ENCODE results near the gene CPED1.

Gene CPED1

DNA sequence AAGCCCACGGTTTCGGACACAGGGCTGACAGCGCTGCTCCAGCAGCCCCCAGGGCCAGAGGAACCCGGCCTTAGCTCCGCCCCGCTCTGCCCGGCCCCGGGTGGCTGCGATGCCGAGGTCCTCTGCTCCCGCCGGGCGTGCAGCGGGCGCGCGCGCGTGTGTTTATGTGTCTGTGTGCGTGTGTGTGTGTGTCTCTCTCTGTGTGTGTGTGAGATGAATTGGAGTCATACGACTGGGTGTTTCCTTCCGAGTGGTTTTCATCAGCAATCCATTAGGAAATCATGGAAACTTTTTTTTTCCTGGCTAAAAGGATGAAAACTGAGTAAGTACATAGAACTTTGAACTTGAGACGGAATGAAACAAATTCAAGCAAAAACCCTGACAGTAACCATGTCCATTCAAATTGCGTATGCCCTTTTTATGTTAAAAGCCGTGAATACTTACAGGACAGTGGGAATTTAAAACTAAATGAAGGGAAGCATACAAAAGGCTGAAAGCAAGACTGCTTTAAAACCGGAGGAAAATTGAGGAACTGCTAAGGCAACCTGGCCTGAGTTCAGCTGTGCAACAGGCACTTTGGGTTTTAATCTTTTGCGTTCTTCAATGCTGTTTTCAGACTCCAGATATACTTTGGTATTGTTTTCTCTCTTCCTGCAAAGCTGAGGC is at the start of gene CPED1:
Gene CPED1 (plus strand): TSS at position 121 of the 666 bp plus-strand sequence. CDS start 911 bp downstream, outside the sequence.
- peak; percentile 12 for DNase-seq

DNA sequence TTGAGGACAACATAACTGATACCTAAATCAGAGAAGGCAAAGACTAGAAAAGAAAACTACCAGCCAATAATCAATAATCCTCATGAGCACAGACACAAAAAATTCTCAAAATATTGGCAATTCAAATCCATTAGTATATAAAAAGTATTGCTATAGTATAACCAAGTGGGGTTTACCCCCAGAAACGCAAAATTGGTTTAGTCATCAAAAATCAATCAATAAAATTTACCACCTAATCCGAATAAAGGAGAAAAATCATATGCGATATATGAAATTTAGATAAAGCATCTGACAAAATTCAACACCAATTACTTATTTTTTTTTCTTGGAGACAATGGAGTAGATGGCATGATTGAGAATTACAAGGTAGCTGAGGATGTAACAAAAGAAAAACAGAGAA is 49.2 kb upstream of the CPED1 start:
- no peak for DNase-seq

DNA sequence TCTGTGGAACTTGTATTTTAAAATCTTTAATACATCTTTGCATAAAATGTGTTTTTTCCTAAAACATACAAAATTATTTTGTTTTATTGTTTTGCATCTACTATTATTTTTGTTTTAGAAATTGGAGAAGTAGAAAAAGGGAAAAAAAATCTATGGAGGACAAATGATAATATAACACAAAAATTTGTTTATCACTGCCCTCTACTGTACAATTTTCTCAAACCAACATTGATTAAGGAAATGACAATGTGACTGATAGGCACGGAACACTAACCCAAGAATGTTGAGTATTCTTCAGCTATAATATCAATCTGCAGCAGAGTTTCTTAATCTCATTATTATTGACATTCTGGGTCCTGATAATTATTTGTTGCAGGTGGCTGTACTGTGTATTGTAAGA is 47.4 kb upstream of the CPED1 start:
- no peak for DNase-seq

DNA sequence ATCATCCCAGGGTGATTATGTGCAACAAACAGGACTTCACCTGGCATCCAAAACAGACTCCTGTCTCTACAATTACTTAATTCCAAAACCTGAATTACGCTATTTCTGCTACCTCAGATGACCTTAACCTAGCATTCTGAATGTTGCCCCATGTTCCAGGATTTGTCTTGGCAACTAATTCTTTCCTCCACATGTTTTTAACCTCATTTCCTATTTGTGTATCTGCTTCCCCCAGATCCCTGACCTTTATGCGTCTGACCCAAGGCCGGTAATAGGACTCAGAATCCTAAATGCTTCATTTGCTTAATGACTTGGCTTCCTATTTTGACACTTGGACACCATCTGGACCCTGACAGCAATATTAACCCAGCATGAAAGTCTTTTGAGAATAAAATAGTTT is 46.7 kb upstream of the CPED1 start:
- DNase-seq, result no peak

DNA sequence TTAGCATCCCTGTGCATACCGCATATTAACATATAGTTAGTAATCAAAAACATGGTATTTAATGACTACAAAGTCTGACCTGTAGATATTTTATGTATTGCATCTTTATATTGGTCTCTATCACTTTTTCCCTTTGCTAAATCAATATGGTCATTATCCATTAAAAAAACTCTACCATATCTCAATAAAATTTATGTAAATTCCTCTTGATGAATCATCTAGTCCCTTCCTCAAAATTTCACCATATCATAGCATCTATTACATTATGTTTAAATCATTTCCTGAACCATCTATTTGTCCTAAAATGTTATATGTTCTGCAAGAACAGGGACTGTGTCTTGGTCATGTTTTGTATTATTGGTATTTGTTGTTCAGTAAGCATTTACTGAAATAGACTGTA is 45.6 kb upstream of the CPED1 start:
- no peak for DNase-seq

DNA sequence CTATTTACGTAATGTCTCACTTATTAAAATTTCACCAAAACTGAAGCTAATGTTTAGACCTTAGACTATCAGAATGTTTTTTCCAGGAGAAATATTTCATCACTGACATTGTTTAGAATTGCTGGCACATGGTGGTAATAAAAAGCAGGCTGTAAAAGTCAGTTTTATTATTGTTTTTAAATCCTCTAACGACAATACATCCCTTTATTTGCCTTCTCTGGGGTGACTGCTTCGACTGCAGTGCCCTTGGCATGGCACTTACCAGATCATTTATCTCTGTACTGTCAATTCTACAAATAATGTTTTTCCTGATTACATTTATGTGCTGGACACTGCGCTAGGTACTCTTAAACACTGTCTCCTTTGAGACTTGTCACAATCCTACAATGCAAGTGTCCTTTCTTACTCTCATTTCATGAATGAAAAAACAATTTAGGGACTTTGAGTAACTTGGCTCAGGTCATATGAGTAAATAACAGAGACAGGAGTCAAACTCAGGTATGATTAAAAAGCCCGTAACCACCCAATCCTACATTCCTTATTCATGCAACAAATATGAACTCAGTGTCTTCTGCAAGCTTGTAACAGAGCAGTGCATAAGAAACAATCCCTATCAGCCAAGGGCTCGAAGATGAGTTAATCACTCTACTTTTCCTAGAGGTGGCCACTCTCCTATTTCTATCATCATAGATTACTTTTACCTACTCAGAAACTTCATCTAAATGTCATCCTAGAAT is 43.5 kb upstream of the CPED1 start:
- DNase-seq, result no peak

DNA sequence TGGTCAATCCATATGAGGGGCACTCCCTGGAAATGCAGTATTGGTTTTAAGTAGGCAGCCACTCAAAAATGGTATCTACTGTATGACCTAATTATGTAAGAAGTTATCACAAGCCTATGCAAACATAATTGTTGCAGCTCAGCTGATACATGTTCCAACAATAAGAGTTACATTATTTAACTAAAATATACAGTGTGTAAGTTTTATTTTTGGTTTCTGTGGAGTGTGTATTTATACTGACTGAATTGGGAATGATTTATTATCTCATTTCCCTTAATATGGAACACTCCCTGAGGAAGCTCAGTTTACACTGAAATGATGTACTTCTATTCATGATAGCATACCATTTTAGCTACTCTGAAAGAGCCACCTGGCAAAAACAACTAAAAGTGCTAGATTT is 40.5 kb upstream of the CPED1 start:
- no peak for DNase-seq

DNA sequence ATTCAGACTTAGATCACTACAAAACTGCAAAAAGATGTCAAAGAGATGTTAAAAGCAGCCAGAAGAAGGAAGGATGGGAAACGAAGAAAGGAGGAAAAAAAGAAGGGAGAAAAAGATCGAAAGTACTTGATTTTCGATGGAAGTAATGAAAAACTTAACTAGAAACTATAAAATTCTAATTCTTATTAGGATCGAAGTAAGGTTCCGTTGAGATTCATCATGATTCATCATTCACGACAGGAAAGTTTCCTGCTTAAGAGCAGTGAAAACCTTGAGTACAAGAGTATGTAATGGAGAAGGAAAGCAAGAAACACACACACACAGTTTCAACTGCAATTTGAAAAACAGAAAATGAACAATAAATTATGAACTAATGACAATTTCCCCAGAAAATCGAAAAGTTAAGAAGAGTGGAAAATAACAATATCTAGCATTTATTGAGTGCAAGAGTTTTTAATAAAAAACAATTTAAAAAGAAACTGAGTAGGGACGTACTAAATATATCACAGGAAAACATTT is 39.1 kb upstream of the CPED1 start:
- no peak for DNase-seq

DNA sequence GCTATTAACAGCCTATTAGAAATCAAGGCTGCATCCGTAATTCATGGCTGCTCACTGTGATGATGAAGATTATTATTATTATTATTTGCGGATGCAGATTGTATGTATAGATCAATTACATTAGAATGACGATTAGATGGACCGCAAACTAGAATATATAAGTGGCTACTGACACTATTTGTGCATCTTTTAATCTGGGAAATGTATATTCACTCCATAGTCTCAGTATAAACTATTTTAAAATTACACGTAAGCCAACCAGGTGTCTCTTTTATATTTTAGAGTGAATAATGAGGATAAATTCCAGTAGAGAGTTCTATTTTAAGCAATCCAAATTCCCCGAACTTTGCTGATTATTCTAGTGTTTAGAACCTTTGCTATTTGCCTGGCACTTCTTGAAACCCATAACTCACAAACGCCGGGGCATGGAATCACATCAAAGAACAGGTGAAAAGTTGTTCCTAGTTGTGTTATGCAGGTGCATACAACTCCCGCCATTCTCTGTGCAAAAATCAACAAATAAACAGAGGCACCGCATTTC is 38.4 kb upstream of the CPED1 start:
- DNase-seq, result no peak

DNA sequence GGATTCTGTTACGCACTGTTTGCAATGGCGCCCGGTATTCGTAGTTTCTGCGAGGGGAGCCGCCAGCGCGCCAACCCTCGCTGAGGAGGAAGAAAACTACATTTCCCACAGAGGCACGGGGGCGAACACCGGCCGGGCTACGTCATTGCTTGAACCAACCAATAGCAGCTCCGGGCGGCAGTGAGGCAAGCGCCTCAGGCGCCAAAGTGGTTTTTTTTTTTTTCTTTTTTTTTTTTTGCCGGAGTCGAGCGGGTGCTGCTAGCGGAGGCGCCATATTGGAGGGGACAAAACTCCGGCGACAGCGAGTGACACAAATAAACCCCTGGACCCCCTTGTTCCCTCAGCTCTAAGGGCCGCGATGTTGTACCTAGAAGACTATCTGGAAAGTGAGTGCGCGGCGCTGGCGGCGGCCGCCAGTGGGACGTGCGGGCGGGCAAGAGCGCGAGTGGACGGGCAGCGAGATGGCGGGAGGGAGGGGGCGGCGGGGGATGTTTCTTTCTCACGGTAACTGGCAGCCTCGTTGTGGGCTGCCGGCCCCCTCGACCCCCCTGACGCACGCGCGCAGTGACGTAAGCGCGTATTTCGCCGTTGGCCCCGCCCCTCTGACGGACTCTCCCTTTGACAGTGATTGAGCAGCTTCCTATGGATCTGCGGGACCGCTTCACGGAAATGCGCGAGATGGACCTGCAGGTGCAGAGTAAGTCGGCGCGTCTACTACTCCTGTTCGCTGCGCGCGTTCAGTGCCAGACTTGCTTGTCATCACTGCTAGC is 37.8 kb upstream of the CPED1 start, which contains the start of gene ING3:
Gene ING3 (plus strand): TSS at position 239 of the 770 bp plus-strand sequence. CDS start 120 bp downstream, at position 359.
- peak; percentile 96 for DNase-seq

DNA sequence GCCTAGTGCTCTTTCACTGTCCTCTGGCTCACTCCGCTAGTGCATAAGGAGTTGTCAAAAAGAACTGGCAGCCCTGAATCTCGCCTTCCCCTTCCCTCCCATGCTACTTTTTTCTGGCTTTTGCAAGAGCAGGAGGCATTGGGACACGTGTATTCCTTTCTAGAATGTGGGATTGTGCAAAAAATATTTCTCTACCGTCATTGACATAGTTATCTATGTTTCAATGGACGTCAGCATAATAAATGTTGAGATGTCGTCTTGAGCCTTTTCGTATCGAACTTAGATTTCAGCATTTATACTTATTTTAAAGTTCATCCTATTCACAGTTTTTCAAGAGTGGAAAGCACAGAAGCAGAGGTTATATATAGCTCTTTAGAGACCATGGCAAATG is 37.2 kb upstream of the CPED1 start:
- DNase-seq, result no peak

DNA sequence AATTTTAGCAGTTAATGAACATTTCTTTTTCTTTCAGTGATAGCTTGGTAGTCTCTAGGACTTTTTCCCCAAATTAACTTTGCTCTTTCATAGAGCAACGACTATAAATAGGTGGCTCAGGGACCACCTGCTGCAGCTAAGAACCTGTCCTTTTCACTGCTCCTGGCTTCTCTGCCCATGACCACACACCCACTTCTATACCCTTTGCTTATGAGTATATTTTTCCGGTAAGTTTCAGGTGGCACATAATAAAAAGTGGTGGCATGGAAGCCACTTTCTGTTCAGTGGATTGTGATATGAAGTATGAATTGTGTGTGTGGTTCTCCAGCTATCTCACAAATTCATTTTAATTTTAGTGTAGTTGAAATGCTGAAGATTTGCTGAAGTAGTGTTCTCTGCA is 36.7 kb upstream of the CPED1 start:
- no peak for DNase-seq

DNA sequence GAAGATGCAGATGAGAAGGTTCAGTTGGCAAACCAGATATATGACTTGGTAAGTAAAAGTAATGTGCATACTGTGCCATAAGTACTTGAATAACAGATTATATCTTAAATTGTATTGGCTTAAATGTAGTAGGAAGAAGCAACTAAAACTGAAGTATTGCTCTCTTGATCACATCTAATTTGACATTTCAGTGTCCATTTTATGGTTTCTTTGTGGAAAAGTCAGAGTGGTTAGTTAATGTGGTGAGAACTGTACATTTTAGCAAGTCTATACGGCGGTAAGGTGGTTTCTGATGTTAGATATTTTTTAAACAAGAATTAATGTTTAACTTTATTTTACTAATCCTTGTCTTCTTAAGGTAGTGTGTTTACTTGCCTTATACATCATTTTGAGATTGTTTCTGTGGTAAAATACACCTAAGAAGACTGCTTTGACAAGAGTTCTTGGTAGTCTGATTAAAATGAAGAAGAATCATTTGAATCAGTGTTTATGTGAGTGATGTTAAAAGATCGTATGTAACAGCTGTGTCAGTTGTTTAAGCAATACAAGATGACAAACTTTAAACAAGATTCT is 32.8 kb upstream of the CPED1 start:
- no peak for DNase-seq

DNA sequence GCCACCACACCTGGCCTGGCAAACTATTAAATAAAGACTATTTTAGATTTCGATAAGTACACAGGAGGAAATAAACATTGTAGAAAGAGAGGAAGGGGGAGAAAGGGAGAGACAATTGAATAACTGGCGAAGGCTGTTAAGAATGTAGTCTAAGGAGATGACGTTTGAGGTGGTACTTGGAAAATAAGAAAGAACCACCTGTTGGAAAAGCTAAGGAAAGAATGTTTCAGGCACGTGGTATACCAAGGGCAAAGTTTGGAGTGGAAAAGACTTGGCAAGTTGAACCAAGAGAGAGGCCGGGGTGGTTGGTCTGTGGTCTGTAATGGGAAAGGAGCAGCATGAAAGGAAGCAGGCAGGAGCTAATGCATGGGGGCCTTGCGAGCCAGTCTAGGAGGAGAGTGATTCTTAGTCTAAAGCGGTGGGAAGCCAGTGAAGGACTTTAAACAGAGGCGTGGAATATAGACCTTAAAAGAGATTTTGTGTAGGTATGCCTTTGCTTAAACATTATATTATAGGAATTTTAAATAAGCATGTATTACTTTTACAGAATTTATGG is 28.5 kb upstream of the CPED1 start:
- DNase-seq, result no peak

DNA sequence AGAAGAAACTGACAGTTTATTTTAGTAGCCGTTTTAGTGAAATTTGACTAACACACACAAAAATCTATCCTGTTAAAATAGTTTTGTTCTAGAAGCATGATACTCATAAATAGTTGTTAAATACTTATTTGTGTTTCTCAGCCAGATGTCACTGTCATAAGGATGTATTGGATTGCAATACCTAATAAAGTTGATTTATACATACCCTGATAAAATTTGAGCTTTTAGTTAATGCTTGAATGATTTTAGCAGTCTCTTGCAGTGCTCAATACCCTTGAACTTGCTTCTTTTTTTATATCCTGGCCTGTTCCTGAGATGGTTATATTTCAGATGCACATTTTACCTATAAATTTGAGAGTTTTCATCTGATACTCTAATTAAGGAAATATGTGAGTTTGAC is 27.8 kb upstream of the CPED1 start:
- DNase-seq, result no peak

DNA sequence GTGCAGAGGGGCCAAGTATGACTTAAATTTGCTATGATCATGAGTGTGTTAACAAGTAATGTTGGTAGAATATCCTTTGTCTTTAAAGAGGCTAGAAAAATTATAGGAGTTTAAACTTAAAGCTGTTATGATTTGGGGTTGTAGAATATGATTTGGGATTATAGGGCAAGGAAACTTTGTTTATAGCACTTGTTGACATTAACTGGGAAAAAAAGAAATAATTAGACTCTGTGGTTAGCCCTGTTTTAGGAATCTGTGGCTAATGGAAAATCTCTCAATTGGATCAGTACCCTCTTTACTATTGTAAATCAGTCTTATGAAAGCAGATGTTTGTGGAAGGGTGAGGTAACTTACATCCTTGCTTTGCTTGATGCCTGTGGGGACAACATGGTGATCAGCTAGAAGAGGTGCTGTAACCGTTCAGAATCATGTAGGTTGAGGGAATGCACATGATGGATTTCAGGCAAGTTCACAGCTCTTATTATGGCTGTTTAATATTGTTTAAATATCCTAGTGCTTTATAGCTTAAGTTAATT is 26.8 kb upstream of the CPED1 start:
- DNase-seq, result no peak

DNA sequence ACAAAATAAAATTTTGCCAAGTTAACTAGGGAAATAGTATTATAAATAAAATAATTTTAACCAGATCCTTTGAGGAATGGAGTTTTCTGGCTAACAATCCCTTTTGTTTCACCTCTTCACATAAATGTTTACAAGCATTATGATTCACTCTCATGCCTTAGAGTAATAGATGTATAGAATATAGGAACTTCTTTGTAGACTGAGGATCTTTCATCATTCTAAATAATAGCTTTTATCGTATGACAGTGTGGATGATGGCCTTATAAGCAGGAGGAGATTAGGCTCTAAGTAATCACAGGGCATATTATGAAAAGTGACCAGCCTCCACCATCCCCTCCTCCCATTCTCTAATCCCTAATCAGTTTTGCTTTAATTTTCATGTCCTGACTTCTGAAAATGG is 24.4 kb upstream of the CPED1 start:
- DNase-seq, result no peak

DNA sequence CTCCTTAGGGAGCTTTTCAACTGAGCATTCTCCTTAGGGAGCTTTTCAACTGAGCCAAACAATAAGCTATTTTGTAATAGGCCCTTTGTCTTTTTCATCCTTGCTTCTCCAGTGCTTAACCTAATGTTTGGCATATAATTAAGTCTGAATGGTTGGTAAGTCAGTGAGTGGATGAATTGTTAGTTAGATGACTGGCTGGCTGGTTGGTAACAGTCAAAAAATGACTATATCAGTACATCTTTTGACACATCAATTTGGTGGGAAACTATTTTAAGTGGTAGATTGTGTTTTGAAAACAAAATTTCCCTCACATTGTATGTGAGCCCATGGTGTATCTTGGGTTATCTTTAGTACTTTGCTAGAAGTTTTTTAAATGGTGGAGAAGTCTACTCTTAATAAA is 21.6 kb upstream of the CPED1 start:
- no peak for DNase-seq

DNA sequence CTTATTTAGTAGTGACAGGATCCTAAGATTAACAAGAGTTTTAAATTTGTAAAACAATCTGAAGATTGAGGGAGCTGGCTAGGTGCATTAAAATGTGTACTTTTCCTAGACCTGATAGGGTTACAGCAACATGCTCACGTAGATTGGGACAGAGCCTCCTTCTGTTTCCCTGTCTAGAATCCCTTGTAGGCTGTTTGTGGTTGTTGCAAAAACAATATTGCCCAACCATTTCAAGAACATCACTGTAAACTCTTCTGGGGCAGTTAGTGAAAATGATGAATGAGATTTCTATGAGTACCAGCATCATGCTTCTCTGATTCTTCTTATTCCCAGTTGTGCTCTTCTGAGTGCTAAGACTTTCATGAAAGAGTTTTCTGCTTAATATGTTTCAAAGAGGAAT is 14.7 kb upstream of the CPED1 start:
- DNase-seq, result no peak

DNA sequence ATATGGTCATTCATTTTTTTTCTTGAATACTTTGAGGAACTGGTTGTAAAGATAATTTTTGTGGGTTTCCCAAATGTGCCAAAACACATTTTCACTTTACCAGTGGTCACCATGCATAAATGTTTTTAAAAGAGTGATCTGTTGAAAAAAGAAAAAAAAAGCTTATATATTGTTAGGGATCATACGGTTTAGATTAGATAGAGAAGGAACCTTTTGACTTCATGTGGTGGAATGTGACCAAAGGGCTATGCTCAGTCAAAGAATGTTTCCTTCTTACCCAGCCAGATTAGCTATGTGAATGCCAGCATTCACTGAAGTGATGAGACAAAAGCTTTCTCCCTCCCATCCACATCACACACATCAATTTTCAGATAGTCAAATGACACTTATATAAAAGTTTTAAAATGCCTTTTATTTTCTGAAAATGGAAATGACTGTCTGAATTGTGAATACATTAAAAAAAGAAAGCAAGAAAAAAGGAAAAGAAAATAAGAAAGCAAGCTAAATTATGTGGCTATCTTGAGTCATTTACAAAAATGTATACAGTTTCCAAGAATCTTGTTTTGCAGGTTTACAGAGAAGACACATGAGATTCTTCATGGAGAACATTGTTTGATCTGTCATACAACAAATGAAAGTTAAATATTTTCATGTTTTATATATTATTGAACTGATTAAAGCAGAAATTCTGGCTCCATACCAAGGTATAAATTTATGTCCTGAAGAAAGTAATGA is 8.6 kb upstream of the CPED1 start:
- no peak for DNase-seq

DNA sequence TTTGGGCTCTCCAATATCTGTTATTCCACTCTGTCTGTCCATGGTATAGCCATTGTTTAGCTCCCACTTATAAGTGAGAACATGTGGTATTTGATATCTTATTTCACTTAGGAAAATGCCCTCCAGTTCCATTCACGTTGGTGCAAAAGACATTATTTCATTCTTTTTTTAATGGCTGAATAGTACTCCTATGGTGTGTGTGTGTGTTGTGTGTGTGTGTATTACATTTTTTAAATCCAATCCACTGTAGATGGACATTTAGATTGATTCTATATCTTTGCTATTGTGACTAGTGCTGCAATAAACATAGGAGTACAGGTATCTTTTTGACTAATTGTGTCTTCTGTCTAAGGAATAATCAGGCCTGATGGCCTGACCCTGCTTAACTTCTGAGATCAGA is 7.4 kb upstream of the CPED1 start:
- no peak for DNase-seq

Data from stimulated activated CD4-positive, alpha-beta T cell treated with anti-CD3 and anti-CD28 coated beads, Interleukin-1b, Interleukin-23, amount 100 ng/mL, for 48 hours (primary cell).